Islet of Langerhans (tissue), 1 donor: ENCODE results near the gene L3HYPDH.
"Not testable (repeated sequence)": the region's sequence is repeated elsewhere in the genome, so short reads cannot be mapped to it uniquely, and the experiment has no call there.

Source experiments
- FAIRE-seq: peaks from one replicate; lab custom pipeline; 2011; peaks lifted over from hg19 to GRCh38; lab: Jason Lieb, UNC

L3HYPDH gene

DNA sequence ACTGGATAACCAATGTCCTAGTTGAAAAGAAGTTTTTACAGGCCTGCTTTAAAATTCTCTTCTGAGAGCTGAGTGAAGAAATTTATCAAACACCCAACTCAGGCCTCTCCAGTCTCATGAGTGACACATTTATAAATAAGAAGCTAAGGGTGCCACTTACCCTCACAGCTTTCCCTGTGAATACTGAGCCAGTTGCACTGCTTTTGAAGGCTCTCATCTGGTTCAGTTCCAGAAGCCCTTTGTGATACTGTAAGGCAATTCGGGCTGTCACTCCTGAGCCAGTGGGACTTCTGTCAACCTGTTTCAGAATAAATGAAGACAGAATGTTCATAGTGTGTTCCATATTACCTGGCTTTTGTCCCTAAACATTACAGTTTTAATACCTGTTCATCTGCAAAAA lies 8.5 kb downstream of the L3HYPDH start:
- no peak for FAIRE-seq

DNA sequence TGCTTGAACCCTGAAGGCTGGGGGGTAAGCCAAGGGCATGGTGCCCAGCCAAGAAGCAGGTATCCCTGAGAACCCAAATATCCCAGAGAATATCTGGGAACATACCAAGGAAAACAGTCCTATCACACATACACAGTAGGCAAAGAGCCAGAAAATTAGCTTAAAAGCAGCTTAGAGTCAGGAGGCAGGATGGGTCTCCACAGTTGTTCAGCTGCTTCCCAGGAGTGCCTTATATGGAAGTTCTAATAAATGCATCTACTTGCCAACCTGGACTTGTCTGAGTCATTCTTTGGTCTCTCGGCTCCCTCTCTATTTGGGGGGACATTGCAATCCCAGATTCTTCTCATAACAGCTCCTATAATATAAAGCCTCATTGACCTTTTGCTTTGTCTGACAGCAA lies 10.0 kb downstream of the L3HYPDH start:
- FAIRE-seq: no peak

DNA sequence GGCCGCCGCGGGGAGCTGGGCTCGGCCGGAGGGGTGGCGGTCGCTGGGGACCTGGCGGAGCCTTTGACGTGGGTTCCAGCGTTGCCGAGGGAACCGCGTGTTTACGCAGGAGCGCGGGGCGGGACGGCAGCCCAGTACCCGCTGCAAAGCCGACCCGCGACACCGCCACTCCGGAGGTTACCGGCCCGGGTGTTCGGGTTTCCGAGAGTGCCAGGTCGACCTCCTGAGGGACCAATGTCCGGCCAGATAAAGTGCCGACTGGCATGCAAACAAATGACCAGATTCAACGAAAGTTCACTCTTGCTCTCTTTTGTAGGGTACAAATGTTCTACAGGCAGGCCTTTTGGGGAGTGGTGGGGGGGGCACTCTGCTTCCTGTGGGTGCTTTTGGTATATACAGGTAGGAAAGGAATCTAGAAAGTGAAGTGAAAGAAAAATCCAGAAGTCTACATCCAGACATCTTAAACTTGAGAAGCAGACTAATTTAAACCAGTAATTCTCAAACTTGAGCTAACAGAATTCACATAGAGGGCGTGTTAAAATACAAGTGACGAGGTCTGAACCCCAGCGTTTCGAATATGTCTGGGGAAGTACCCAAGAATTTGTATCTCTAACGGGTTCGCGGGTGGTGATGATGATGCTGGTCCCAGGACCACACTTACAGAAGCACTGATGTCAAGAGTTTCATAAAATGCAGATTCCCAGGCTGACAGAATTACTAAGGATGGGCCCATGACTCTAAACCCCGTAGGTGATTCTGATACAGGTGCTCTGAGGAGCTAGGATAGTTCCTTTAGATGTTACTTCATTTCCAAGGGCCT lies 18.7 kb downstream of the L3HYPDH start, which contains the start of gene GPR135:
TSS of gene GPR135 (minus strand) at position 65 of the 820 bp plus-strand sequence. CDS start 154 bp downstream, outside the sequence.
- no peak for FAIRE-seq

DNA sequence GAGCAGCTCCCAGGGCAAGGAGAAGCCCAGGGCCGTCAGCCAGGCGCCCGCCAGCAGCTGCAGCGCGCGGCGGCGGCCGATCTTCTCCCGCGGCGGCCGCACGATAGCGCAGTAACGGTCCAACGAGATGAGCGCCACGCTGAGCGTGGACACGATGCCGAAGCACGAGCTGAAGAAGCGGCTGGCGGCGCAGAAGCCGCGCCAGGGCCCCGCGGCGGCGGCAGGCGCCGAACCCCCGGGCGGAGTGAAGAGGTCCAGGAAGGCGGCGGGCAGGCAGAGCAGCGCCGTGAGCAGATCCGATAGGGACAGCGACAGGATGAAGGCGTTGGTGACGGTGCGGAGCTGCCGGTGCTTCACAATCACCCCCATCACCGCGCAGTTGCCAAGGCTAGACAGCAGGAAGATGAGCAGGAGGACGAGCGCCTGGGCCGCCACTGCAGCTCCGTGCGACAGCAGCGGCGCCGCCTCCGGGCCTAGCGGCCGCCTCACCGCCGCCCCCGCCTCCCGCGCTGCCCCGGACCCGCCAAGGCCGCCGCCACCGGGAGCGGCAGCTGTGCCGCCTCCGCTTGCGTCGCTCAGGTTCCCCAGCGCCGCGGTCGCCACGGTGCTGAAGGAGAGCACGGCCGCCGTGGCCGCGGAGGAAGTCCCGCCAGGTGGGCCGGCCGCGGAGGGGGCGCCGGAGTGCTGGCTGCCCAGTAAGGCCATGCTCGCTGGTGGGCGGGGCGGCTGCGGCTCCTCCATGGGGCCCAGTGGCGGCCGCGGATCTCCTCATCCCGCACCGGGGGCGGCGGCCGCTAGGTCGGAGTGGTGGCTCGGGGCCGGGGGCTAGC lies 19.5 kb downstream of the L3HYPDH start:
- no peak for FAIRE-seq

DNA sequence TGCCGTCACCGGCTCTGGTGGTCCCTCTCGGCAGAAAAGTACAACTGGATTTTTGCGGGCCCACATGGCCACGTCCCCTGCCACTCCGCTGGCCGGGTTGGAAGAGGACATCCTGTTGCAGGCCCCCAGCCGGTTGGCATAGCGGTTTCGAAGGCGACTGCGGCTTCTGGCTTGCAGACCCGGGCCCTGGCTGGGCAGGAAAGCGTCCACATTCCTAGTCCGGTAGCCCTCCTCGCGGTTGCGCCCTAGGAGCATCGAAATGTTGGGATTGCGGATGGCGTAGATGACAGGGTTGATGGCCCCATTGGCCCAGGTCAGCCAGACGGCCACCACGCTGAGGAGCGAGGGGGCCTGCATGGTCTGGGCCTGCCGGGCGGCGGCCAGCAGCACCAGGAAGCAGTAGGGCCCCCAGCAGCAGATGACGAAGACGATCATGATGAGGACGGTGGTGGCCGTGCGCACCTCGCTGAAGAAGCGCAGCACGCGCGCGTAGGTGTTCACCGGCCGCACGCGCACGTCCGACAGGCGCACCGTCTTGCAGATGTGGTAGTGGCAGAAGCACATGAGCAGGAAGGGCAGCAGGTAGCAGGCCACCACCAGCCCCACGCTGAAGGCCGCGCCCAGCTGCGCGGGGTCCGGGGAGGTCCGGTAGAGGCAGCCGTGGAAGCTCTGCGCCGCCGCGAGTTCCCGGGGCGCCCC lies 20.3 kb downstream of the L3HYPDH start:
- no peak for FAIRE-seq

DNA sequence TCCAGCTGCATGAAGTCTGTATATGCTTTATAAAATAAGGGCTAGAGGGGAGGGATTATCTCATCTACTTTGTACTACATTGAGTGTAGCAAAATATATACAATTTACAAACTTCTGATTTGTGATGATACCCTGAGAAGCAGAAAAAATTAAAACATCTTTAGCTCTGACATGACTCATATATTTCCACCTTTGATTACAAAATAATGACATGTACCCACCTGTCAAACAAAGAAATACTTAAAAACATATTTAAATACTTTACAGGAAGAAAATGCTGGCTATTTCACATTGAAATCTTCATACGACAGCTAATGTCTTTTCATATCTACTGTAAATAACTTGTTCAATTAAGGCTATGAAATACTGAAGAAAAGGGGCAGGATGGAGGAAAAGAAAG lies 22.3 kb downstream of the L3HYPDH start:
- FAIRE-seq: no peak

DNA sequence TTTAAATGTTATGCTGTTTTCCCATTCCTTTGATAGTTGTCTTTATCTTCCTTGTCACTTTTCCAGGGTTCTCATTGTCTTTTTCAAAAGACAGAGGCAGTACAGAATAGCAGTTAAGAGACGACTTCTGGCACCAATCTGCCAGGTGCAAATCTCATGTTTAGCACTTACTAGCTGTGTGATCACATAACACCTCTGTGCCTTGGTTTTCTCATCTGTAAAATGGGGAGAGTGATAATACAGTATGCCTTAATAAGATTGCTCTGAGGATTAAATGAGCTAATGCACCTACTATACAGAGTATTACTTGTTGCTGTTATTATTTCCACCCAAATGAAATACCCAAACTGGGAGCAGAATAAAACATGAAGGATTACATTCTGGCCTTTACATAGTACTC lies 23.8 kb downstream of the L3HYPDH start:
- no peak for FAIRE-seq

DNA sequence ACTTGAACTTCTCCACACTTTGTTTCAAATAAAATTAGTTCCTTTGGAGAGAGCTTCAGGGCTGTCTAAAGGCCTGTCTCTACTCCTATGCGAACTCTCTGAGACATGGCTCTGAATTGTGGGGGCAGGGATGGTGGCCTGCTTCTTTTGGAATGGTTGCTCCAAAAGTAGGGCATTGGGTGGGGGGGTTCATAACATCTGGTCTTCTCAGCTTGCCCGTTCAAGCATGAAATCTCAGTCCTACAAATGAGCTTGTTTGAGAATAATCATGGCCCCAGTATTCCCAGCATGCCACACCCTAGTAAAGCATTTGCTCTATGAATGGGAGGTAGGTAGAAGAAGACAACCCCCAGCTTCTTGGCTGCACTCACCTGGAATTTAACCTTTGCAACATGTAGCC lies 25.7 kb downstream of the L3HYPDH start:
- no peak for FAIRE-seq

DNA sequence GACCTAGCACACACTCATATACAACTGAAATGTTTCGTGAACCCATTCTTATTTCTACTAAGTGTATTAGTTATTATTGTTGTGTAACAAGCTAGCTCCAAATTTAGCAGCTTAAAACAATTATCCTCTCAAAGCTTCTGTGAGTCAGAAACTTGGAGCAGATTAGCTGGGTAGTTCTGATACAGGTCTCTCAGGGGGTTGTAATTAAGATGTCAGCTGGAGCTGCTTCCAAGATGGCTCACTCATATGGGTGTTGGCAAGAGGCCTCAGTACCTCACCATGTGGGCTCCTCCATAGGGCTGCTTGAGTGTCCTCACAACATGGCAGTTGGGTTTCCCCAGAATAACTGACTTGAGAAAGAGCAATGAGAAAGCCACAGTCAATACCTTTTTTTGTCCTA lies 28.8 kb downstream of the L3HYPDH start:
- no peak for FAIRE-seq

DNA sequence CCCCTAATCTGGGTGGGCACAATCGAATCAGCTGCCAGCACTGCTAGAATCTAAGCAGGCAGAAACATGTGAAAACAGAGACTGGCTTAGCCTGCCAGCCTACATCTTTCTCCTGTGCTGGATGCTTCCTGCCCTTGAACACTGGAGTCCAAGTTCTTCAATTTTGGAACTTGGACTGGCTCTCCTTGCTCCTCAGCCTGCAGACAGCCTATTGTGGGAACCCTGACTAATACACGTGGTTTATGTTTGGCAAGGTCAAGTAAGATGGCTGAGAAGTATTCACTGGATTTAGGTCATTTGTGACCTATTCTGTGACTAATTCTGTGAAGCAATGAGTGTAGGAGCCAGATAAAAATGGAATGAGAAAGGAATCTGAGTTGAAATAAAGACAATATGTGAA lies 30.1 kb downstream of the L3HYPDH start:
- FAIRE-seq: no peak

DNA sequence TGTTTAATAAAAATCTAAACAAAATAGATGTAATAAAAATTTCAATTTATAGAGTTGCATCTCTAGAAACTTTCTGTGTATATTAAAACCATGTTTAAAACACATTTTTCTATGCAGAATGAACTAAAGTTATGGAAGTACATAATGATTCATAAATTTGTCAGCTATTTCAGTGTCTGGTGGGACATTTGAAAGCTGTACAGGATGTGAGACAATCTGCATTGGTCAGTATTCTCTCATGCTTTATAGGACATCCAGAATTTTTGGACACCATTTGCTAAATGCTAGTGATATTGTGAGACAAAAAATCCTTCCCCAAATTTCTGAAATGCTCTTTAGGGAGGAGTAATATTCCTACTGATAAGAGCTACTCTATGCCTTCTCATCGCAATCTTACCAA lies 32.4 kb downstream of the L3HYPDH start:
- FAIRE-seq: no peak

DNA sequence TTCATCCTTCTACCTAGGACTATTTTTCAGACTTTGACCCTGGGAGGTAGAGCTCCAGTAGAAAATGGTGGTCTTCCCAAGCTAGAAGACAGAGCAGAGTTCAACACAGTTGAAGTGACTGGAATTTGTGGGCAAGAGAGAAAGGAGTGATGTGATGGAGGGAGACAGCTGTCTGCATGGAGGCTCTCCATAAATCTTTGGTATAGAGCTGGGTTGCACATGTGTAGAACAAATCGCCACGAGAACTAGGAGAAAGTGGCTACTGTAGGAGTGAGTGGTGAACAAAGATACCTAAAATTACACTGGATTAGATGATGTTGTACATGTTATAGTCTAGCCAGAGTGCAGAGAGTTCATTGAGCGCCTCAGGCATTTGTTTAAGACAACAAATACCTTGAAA lies 33.5 kb downstream of the L3HYPDH start:
- no peak for FAIRE-seq

DNA sequence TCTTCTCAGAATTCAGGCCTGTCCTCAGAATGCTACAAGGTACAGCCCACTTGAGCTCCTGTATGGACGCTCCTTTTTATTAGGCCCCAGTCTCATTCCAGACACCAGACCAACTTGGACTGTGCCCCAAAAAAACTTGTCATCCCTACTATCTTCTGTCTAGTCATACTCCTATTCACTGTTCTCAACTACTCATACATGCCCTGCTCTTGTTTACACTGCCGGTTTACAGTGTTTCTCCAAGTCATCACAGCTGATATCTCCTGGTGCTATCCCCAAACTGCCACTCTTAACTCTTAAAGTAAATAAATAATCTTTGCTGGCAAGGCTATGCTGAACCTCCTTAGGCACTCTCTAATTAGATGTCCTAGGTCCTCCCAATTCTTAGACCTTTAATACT lies 35.5 kb downstream of the L3HYPDH start:
- FAIRE-seq: not testable (repeated sequence)

DNA sequence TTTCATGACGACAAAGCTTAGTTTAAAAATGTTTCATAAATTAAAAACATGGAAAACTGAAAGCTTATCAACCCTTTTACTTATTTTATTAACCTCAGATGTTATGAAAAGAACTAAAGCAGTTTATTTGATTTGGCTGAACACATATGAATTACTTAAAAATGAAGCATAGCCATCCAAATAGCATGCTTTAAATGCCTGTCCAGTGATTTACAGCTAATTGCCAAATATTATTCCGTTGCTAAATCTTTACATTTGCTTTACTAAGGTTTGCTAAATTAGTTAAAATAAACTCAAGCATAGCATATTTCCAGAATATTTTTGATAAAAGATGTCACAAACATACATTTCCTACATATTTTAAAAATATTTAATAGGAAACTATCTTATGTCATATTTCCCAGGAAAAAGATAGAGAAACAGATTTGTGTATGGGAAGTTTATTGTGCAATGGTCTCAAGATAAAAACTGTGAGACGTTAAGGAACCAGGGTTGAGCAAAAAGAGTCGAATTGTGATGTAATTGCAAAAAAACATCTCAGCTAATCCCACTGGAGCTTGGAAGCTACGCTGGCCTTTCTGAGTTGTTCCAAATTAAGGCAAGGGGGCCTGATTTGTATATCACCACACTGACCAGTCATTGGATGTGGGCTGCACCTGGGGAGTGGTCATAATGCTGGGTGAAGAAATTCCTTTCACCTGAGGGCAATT lies 44.8 kb downstream of the L3HYPDH start:
- FAIRE-seq: no peak

DNA sequence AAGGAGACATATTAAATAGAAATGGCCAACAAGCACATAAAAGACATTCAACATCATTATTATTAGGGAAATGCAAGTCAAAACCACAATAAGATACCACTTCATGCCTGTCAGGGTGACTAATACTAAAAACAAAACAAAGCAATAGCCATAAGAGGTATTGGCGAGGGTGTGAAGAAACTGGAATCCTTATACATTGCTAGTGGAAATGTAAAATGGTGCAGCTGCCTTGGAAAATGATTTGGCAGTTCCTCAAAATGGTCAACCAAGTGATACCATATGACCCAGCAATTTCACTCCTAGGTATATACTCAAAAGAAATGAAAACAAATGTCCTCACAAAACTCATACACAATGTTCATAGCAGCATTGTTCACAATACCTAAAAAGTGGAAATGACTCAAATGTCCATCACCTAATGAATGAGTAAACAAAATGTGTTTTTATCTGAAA lies 46.0 kb downstream of the L3HYPDH start:
- FAIRE-seq: no peak

DNA sequence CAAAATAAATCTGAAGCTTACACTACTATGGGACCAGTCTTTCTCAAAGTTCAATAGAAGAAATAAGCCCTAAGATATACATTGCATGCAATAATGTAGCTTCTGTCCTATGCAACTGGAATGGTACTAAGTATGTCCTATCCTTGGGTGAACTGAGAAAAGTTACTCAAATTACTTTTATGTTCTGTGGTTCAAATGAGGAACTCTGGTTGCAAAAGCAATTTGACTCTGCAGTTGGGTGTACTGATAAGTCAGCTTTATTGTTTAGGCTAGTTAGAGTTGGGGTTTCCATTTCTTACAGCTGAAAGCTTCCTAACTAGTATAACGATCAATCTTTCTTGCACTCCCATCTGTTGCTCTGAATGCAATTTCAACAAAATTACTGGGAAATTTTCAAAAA lies 48.2 kb downstream of the L3HYPDH start:
- no peak for FAIRE-seq

DNA sequence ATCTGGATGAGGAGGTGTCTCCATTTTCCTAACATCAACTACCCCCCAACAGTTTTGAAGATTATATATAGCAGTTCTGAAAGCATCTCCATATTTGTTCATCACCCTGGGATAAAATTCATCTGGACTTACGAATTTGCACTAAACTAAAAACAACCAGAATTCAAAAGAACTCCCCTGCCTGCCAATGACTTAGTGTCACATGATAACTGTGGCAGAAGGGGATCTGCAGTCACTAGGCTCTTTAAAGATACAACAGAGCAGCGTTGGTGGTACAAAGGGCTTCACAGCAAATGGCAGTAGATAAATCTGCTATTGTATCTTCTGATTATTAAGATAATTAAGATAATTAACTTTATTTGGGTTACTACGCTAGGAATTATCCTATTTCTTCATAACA lies 49.1 kb downstream of the L3HYPDH start:
- FAIRE-seq: no peak

DNA sequence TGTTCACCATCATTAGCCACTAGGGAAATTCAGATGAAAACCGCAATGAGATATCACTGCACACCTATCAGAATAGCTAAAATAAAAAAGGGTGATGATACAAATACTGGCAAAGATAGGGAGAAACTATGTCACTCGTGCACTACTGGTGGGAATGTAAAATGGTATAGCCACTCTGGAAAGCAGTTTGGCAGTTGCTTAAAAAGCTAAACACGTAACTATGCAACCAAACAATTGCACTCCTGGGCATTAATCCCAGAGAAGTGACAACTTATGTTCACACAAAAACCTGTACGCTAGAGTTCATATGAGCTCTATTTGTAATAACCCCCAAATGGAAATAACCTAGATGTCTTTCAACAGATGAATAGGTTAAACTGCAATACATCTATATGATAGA lies 54.4 kb downstream of the L3HYPDH start:
- no peak for FAIRE-seq

DNA sequence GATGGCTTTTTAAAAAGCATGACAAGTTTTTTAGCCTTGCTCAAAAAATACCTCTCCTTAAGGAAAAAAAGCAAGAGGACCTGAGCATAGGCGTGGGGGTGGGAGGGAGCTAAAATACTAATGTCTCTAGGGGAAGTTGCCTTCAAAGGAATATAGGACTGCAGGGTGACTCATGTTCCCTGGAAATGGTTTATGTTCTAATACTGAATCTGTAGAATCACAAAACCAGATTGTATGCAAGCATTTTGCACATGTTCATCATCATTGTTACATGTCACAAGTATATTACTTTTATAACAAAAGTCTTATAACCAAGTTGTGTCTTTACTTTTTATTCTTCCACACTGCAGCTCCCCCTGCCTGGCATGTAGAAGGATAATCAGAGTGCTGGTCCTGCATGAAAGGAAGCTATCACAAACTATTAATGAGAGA lies 55.6 kb downstream of the L3HYPDH start:
- no peak for FAIRE-seq

DNA sequence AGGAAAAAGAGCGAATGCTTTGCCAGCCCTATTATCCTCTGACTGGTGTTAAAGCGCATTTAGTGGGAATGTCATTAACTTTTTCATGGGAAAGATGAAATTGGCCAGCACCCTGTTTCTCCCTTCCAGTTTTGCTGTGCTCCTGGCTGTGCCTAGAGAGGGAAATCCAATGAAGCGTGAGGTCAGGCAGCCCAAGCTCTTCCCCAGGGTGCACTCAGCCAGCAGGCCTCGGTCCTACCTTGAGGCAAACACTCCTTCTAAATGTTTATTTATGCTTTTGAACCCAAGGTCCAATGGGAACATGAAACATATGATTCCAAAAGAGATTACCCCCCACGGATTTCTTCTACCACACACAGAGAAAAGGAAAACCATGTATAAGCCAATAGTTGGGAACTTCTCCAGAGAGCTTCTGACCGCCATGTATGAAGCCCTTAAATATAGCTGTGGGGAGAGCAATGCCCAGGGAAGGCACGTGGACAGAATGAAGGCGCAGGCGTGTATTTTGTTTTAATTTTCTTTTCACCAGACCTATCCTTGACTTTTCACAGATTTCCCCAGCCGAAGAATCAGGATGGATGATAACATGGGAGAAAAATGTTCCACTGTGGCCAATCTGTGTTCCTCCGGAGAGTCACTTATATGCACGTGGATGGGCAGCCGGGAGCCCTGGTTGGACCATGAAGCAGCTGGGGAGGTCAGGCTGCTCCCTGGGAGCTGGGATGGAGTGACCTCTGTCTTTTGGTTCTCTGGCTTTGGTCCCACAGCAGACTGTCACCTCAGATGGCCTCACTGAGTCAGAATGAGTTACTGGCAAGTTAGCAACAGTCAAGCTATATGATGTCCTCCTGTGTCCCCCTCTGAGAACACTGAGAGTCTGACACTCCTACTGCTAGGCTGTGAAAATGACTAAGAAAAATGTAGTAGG lies 56.3 kb downstream of the L3HYPDH start:
- no peak for FAIRE-seq
